Activated T-helper 1 cell treated with anti-CD3 and anti-CD28 coated beads, Interleukin-2, amount 50 U/mL, for 16 hours (primary cell): ENCODE measurements around the gene CCDC117.

Experiments used
- DNase-seq, 2 donors: peaks; one replicate each; pipeline ENCODE4 v3.0.0-alpha.2; 2020; ENCODE audit warnings: low read depth in 1 of 2, low spot score in 1 of 2

The CCDC117 gene

GRCh38 chr22:28769394-28770085, 3.0 kb upstream of the CCDC117 start:
- DNase-seq: no peak

DNA sequence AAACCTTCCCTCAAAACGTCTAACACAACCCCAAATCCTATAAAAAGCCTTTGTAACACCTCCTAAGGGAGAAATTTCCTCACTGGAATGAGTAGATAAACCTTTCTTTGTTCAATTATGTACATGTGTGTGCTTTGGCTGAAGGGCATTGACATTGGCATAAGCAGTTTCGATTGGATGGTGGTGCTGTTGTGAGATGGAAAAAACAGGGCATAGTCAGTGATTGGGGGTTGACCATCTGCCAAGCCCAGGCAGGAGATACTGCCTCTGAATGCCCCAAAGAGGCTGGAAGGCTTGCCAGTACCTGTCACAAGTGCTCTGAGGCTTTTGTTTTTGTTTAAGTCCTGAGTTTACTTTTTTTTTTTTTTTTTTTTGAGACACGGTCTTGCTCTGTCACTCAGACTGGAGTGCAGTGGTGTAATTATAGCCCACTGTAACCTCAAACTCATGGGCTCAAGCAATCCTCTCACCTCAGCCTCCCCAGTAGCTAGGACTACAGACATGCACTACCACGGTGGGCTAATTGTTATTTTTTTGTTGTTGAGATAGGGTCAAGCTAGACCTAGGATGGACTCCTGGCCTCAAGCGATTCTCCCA, 1.2 kb upstream of the CCDC117 start:
- DNase-seq: no peak

- DNase-seq: no peak
These were observed 969 bp downstream of the CCDC117 start for GRCh38 chr22:28773461-28773867.

- DNase-seq: no peak
These were observed 1.9 kb downstream of the CCDC117 start for GRCh38 chr22:28774378-28774777.

- DNase-seq: no peak
These were observed 7.3 kb downstream of the CCDC117 start for GRCh38 chr22:28779833-28780232.

DNA sequence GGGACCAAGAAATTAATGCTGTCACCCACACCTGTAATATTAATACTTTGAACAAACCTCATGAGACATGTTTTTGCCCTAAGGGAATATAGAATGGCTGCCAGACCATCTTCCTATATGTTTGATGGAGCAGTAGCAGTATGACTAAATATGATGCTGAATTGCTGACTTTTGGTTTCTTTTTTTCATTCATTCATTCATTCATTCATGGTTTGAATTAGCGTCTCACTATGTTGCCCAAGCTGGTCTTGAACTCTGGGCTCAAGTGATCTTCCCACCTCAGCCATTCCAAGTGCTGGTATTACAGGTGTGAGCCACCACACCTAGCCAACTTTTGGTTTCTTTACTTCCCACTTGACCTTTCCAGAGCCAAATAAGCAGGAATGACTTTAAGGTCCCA, 7.8 kb downstream of the CCDC117 start:
- no peak for DNase-seq

- no peak for DNase-seq
These were observed 11.5 kb downstream of the CCDC117 start for GRCh38 chr22:28783786-28784671.

GRCh38 chr22:28788601-28789000, 16.1 kb downstream of the CCDC117 start:
- no peak for DNase-seq

DNA sequence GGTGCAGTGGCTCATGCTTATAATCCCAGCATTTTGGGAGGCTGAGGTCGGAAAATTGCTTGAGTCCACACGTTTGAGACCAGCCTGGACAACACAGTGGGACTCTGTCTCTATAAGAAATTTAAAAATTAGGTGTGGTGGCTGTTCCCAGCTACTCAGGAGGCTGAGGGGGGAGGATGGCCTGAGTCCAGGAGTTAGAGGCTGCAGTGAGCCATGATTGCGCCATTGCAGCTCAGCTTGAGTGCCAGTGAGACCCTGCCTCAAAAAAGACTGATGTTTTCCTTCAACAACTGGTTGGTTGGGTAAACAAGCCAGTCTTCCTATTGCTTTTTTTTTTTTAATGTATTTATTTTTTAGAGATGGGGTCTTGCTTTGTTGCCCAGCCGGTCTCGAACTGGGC, 18.6 kb downstream of the CCDC117 start:
- no peak for DNase-seq

- no peak for DNase-seq
These were observed 19.5 kb downstream of the CCDC117 start for GRCh38 chr22:28791841-28792490.

DNA sequence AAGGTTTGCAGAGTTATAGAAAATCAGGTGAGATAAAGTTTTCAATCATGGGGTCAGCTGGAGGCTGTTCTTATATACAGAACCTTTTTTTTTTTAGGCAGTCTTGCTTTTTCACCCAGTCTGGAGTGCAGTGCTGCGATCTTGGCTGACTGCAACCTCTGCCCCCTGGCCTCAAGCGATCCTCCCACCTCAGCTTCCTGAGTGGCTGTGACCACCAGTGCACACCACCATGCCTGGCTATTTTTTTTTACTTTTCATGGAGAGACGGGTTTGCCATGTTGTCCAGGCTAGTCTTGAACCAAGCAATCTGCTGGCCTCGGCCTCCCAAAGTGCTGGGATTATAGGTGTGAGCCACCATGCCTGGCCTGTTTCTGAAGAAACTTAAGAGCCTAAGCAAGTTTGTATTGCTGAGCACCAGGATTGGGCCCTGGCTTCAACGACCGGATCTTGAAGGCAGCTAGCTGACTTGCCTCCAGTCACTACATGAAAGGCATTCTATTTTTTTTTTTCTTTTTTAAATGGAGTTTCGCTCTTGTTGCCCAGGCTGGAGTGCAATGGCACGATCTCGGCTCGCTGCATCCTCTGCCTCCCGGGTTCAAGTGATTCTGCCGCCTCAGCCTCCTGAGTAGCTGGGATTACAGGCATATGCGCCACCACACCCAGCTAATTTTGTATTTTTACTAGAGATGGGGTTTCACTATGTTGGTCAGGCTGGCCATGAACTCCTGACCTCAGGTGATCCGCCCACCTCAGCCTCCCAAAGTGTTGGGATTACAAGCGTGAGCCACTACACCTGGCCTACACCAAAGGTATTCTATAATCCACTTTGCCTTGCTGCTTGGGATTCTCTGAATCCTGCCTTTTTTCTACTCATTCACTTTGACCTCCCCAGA, 20.2 kb downstream of the CCDC117 start:
- no peak for DNase-seq

DNA sequence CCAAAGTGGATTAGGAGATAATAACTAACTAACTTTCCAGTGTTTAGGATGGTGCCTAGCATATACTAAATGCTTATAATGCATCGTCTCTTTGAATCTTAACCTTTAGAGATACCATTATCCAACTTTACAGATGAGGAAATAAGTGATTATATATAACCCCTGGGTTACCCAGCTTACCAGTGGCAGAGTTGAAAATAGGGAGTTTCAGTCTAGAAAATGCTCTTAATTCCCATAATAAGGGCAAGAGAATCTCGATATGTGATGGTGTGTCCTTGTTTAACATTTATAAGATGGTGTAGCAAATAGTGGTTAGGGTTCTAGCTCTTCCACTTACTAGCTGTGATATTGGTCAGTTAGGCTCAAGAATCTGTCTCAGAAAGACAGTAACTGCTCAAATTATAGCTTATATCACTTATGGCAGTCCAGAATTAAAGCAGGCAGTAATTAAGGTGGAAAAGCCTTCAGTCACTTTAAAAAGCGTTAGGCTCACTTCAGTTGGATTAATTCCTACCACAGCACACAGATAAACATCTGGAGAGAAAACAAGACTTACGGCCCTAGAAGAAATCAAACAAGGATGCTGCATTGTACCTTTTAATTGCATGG, 21.6 kb downstream of the CCDC117 start:
- DNase-seq: no peak

GRCh38 chr22:28795071-28795693, 22.7 kb downstream of the CCDC117 start:
- no peak for DNase-seq

DNA sequence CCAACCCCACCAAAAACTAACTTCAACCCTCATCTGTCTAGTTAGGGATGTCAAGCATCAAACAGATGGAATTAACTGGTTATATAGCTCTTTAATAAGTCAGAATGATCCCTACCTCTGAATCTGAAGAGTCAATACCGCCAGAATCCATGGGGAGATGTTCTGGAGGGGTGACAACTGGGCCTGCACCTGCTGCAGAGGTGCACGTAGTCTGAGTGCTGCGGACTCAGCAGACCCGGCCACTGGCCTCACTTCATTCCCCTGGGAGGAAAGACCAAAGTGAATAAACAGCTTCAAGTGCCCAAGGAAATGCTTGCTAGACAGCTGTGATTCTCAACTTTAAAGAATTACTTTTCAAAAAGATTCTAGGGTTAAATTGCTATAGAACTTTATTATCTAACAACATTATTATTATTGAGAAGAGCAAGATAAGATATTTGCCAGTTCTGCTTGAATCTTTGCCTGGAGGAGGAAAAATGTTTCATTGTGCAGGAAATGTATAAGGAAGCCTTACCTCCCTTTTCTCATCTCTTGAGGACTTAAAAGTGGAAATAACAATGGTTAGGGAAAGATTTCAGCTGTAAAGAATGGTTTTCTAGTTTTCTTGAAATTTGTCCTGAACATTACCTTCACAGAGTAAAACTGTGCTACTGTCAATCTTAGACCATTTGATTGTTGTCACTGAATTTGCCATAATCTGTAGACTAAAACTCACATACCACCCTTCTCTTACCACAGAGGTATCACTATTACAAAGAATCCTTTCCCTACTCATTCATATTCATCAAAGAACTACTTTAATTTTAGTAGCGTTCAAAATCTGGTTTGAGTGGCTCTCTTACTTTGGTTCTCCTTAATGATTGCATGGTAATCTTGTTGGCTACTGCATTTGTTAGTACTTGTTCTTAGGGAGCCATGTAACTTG, 23.7 kb downstream of the CCDC117 start:
- DNase-seq: no peak

DNA sequence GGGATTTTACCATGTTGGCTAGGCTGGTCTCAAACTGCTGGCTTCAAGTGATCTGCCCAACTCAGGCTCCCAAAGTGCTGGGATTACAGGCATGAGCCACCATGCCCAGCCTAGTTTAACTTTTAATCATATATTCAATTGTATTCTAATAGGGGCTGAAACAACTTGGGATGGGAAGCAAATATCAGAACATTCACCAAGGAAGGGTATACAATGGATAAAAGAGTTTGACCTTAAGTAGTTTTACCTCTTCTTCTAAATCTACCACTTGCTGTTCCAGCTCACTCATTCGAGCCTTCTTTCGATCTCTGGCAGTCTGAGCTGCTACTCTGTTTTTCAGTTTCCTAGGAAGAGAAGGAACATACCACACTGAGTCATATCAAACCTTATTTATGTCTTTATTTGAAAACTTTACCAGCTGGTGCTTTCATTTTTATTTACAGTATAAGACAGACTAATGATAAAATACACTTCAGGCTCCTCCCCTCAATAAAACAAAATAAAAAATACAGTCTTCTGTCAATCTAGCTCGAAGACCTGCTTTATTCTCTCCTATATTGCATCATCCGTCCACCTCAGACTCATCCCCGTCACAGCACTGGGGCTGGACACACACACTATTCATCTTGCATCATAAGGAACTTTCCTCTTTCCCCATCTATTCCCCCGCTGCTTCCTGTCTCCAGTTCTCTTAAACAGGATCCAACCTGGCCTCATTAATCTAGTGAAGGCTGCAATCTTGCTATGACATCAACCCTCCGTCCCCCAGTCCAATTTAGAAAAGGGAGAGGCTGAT, 26.5 kb downstream of the CCDC117 start:
- DNase-seq: no peak

DNA sequence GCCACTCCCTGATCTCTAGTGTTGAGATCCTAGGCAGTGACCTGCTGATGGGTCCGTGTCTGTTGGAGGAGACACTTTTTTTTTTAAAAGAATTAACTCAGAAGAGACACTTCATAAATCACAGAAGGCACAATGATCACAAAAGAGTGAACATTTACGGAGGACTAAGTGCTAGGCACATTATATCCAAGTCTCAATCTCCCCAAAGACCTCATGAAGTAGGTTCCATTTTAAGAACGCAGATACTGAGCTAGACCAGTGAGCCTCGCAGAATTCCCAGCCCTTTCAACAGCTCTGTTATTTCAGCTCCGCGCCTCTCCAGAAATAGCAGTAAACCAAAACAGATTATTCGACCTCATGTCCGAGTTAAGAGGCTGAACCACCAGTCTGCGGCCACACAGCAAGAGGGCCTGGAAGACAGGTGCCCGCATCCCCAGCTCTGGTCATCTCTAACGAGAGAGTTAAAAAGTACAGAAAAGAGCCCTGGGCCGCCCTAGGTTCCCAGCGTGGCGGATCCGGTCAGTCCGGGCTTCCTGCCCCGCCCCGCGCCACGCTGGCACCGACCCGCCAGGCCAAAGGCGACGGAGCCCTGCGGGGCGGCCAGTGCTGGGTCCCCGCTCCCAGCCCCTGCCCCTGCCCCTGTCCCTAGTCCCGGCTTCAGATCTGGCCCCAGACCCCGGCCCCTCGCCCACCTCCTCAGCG, 27.3 kb downstream of the CCDC117 start:
- DNase-seq: peak in 1 of 2 donors; percentile 24
